ENCODE measurements around the gene SYNDIG1L. TPM values are rescaled to one million over a fixed set of nuclear protein-coding genes. Genes with fewer than 3 reads are reported as not detected.
"Not testable (repeated sequence)": the region's sequence is repeated elsewhere in the genome, so short reads cannot be mapped to it uniquely, and the experiment has no call there.

SYNDIG1L gene
- total RNA-seq, 2 experiments from 2014 or later: not detected

DNA sequence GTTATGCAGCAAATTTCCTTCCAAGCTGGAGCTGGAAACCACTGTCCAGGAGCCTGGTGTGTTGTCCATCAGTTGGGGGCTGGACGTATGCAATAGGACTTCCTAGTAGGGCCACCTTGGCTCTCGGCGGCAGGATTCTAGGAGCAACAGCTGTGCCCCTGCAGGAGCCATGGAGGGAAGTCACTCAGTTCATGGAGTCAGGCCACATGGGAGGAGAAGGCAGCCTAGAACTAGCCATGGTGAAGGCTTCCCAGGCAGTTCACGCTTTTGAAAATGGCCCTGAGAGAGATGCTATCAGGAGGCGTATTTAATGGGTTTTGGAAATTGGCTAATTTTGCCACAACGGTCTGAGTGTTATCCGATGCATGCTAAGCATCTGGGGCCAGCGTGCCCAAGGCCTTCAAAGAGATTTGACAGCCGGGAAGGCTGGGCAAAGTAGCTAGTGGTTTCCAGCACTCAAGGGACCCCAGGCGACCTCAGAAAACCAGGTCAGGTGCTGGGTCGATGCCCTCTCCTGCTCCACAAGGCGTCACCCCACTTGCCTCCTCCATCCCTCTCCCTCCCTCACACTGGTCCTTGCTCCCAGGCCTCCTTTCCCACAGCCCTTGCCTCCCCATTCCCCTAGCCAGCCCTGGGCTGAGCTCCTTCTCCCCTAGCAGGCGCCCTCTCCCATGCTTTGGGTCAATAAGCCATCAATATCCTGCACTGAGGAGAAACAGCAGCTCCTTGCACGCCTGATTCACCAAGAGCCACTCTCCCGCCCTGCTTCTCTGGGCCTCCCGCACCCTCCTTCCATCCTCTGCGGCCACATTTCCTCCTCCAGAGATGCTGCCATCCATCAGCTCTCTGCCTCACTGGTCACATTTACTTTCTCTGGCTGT lies 30.9 kb upstream of the SYNDIG1L start:
- Mint-ChIP-seq H3K4me1 (ENCODE audit: low read depth) (no peaks in the 10 kb centered on the region), H3K27me3 (peaks cover 6% of the 10 kb centered on the region), H3K9me3 (no peaks in the 10 kb centered on the region), H3K4me3 (no peak overlapping the region), H3K27ac (no peak overlapping the region), H3K36me3 (no peaks in the 10 kb centered on the region)
- ChIA-PET CTCF (interaction anchor here (0.6 to 1.0 kb wide), 2 partner anchors 49 to 85 kb away, joined by 3 to 5 read pairs; no protein-coding TSS in a partner anchor), POLR2A (no interaction called here)
- no peak for DNase-seq
- intact Hi-C loops (cut with micrococcal nuclease): no loop called here

- POLR2A ChIA-PET; CTCF ChIA-PET; H3K27me3 Mint-ChIP-seq; intact Hi-C loops (cut with micrococcal nuclease); H3K9me3 Mint-ChIP-seq; H3K36me3 Mint-ChIP-seq; H3K4me1 Mint-ChIP-seq (ENCODE audit: low read depth); DNase-seq; H3K4me3 Mint-ChIP-seq; H3K27ac Mint-ChIP-seq: not testable (repeated sequence)
These were observed 28.4 kb upstream of the SYNDIG1L start for GRCh38 chr14:74454397-74454796.

- ChIA-PET POLR2A (no interaction called here), CTCF (no interaction called here)
- Mint-ChIP-seq H3K27ac (no peak overlapping the region), H3K27me3 (peaks cover 1% of the 10 kb centered on the region), H3K4me1 (ENCODE audit: low read depth) (no peaks in the 10 kb centered on the region), H3K9me3 (no peaks in the 10 kb centered on the region), H3K4me3 (no peak overlapping the region), H3K36me3 (no peaks in the 10 kb centered on the region)
- intact Hi-C loops (cut with micrococcal nuclease): no loop called here
- DNase-seq: no peak
These were observed 18.9 kb upstream of the SYNDIG1L start for GRCh38 chr14:74444866-74445265.

GRCh38 chr14:74442757-74443156 lies 16.7 kb upstream of the SYNDIG1L start:
- no peaks in the 10 kb centered on the region for H3K36me3 Mint-ChIP-seq
- H3K4me3 Mint-ChIP-seq: no peak overlapping the region
- intact Hi-C loops (cut with micrococcal nuclease): no loop called here
- no peak for DNase-seq
- no peaks in the 10 kb centered on the region for H3K9me3 Mint-ChIP-seq
- CTCF ChIA-PET: no interaction called here
- H3K4me1 Mint-ChIP-seq (ENCODE audit: low read depth): no peaks in the 10 kb centered on the region
- no peak overlapping the region for H3K27ac Mint-ChIP-seq
- peaks cover 6% of the 10 kb centered on the region for H3K27me3 Mint-ChIP-seq
- POLR2A ChIA-PET: no interaction called here

GRCh38 chr14:74441113-74441512 lies 15.1 kb upstream of the SYNDIG1L start:
- no peak overlapping the region for H3K4me3 Mint-ChIP-seq
- POLR2A ChIA-PET: no interaction called here
- CTCF ChIA-PET: no interaction called here
- intact Hi-C loops (cut with micrococcal nuclease): no loop called here
- no peaks in the 10 kb centered on the region for H3K36me3 Mint-ChIP-seq
- no peaks in the 10 kb centered on the region for H3K4me1 Mint-ChIP-seq (ENCODE audit: low read depth)
- H3K27me3 Mint-ChIP-seq: peaks cover 13% of the 10 kb centered on the region
- H3K27ac Mint-ChIP-seq: no peak overlapping the region
- no peaks in the 10 kb centered on the region for H3K9me3 Mint-ChIP-seq
- no peak for DNase-seq

- H3K27ac Mint-ChIP-seq: no peak overlapping the region
- H3K36me3 Mint-ChIP-seq: no peaks in the 10 kb centered on the region
- no peaks in the 10 kb centered on the region for H3K4me1 Mint-ChIP-seq (ENCODE audit: low read depth)
- DNase-seq: no peak
- peaks cover 16% of the 10 kb centered on the region for H3K27me3 Mint-ChIP-seq
- ChIA-PET POLR2A (no interaction called here), CTCF (no interaction called here)
- intact Hi-C loops (cut with micrococcal nuclease): no loop called here
- H3K9me3 Mint-ChIP-seq: no peaks in the 10 kb centered on the region
- H3K4me3 Mint-ChIP-seq: no peak overlapping the region
These were observed 12.4 kb upstream of the SYNDIG1L start for GRCh38 chr14:74438351-74438915.

DNA sequence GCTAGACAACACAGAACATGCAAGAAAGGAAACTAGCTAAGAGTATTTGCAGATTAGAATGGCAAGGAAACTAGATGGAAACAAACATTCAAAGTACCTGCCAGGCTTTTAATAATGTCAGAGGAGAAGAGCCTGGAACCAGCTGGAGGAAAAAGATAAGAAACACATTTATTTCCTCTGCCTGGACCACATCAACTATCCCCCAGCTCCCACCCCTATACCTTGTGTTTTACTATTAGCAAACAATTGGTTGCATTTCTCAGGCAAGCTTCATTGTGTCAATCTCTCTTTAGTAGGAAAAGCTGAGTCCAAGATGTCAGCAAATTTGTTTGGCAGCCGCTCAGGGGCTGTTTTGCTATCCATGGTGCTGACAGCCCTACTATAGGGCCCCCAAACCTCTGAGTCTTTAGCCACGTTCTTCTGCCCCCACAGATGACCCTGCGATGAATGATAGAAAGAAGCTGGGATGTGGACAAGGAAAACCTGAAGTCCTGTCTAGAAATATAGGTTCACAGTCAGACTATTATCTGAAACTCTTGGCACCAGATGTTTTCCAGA lies 11.6 kb upstream of the SYNDIG1L start:
- no peak for DNase-seq
- no peaks in the 10 kb centered on the region for H3K36me3 Mint-ChIP-seq
- H3K4me3 Mint-ChIP-seq: no peak overlapping the region
- no peaks in the 10 kb centered on the region for H3K9me3 Mint-ChIP-seq
- intact Hi-C loops (cut with micrococcal nuclease): no loop called here
- ChIA-PET POLR2A (no interaction called here), CTCF (interaction anchor here (0.5 kb wide), 1 partner anchor 216 kb away, joined by 3 read pairs; no protein-coding TSS in a partner anchor)
- H3K27ac Mint-ChIP-seq: no peak overlapping the region
- H3K27me3 Mint-ChIP-seq: peaks cover 16% of the 10 kb centered on the region
- no peaks in the 10 kb centered on the region for H3K4me1 Mint-ChIP-seq (ENCODE audit: low read depth)

DNA sequence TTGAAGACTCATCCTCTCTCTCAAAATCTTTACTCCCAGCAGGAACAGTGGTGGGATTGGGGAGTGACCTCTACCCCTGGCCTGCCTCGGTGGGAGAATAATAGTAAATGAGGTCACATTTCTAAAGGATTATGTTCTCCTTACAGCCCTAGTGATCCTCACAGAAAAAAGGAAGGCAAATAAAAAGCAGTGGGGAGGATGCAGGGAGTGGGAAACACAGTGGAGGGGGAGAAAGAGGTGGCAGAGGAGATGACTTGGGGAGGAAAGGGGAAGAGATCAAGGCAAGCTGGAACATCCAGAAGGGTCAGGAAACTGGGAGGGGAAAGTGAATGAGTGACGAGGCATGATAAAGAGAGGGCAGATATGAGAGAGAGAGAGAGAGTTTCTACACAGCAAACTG lies 8.3 kb upstream of the SYNDIG1L start:
- intact Hi-C loops (cut with micrococcal nuclease): no loop called here
- peaks cover 24% of the 10 kb centered on the region for H3K27me3 Mint-ChIP-seq
- H3K4me1 Mint-ChIP-seq (ENCODE audit: low read depth): no peaks in the 10 kb centered on the region
- no peak overlapping the region for H3K27ac Mint-ChIP-seq
- CTCF ChIA-PET: no interaction called here
- POLR2A ChIA-PET: no interaction called here
- H3K4me3 Mint-ChIP-seq: no peak overlapping the region
- no peak for DNase-seq
- H3K36me3 Mint-ChIP-seq: no peaks in the 10 kb centered on the region
- no peaks in the 10 kb centered on the region for H3K9me3 Mint-ChIP-seq

GRCh38 chr14:74429991-74430390 lies 4.0 kb upstream of the SYNDIG1L start:
- no peaks in the 10 kb centered on the region for H3K36me3 Mint-ChIP-seq
- ChIA-PET POLR2A (no interaction called here), CTCF (no interaction called here)
- H3K27me3 Mint-ChIP-seq: peaks cover 26% of the 10 kb centered on the region
- H3K27ac Mint-ChIP-seq: no peak overlapping the region
- H3K4me3 Mint-ChIP-seq: no peak overlapping the region
- intact Hi-C loops (cut with micrococcal nuclease): no loop called here
- peaks cover 2% of the 10 kb centered on the region for H3K4me1 Mint-ChIP-seq (ENCODE audit: low read depth)
- no peak for DNase-seq
- H3K9me3 Mint-ChIP-seq: no peaks in the 10 kb centered on the region

DNA sequence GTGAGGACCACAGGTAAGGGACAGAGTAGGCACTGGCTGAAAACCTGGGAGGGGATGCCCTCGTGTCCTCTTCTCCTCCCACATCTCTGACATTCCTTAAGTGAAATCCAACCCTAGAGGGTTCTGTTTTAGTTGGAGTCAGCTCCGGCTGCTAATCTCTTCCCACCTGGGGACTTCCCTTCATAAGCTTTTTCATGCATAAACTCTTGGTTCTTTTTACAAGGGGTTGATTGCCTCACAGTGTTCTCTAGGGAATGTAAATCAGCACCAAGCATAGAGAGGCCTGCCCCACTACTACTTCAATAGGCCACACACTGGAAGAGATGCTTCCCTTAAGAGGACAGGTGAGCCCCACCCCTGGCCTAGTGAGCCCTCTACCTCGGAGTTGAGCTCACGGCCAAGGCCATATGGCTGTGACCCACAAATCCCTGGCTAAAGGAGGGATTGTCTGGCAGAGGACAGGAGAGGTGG lies 3.2 kb upstream of the SYNDIG1L start:
- H3K27me3 Mint-ChIP-seq: peaks cover 30% of the 10 kb centered on the region

DNA sequence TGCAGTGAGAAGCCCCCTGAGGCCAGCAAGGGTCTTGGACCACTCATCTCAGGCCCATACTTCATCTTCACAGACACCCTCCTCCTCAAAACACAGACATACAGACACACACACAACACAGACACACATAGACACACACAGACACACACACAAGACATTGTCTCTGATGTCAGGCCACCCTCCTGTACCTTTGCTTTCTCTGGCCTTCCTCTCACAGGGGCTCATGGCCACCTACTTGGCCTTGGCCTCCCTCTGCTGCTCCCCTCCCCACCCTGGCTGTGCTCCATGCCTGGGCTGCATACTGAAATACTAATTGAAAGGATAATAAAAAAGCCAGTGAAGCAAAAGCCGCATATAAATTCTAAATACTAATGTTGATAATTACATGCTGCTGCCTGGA lies 1.6 kb upstream of the SYNDIG1L start:
- Mint-ChIP-seq H3K27me3 (peaks cover 33% of the 10 kb centered on the region), H3K4me3 (no peak overlapping the region), H3K27ac (no peak overlapping the region), H3K4me1 (ENCODE audit: low read depth) (peaks cover 2% of the 10 kb centered on the region), H3K36me3 (no peaks in the 10 kb centered on the region), H3K9me3 (no peaks in the 10 kb centered on the region)
- DNase-seq: no peak
- ChIA-PET CTCF (no interaction called here), POLR2A (no interaction called here)
- intact Hi-C loops (cut with micrococcal nuclease): no loop called here

More for the DNA sequence above, 3.2 kb upstream of the SYNDIG1L start:
- intact Hi-C loops (cut with micrococcal nuclease): no loop called here
- DNase-seq: no peak
- H3K4me3 Mint-ChIP-seq: no peak overlapping the region
- ChIA-PET CTCF (no interaction called here), POLR2A (no interaction called here)
- H3K36me3 Mint-ChIP-seq: no peaks in the 10 kb centered on the region
- H3K4me1 Mint-ChIP-seq (ENCODE audit: low read depth): peaks cover 2% of the 10 kb centered on the region
- H3K9me3 Mint-ChIP-seq: no peaks in the 10 kb centered on the region
- no peak overlapping the region for H3K27ac Mint-ChIP-seq

GRCh38 chr14:74425525-74426201 lies 347 bp downstream of the SYNDIG1L start:
- POLR2A ChIA-PET: no interaction called here

More at GRCh38 chr14:74425525-74426201, 347 bp downstream of the SYNDIG1L start:
- Mint-ChIP-seq H3K4me3 (no peak overlapping the region), H3K27ac (no peak overlapping the region), H3K9me3 (peaks cover 2% of the 10 kb centered on the region), H3K27me3 (peaks cover 36% of the 10 kb centered on the region), H3K4me1 (ENCODE audit: low read depth) (peaks cover 2% of the 10 kb centered on the region), H3K36me3 (no peaks in the 10 kb centered on the region)
- intact Hi-C loops (cut with micrococcal nuclease): no loop called here
- peak; percentile 67 for DNase-seq
- CTCF ChIA-PET: no interaction called here

Measured in activated CD4-positive, alpha-beta memory T cell treated with anti-CD3 and anti-CD28 coated beads for 36 hours (primary cell).